BLaER1 treated with 17β-estradiol and CSF1 and Interleukin-3, amounts not matched to agents 10 nM and 100 nM (cell line): Measurements from ENCODE around the gene MARF1.
"Not testable (repeated sequence)": the region's sequence is repeated elsewhere in the genome, so short reads cannot be mapped to it uniquely, and the experiment has no call there.

ENCODE experiments used
- H3K27ac ChIP-seq, 11 experiments: shearing (Covaris generic); formaldehyde crosslinking; 2 replicates each; pipeline ENCODE4 v1.8.1; 2022
- H3K27me3 ChIP-seq, 11 experiments: shearing (Covaris generic); formaldehyde crosslinking; 2 replicates each; pipeline ENCODE4 v1.8.1; 2022
- H3K36me3 ChIP-seq, 11 experiments: shearing (Covaris generic); formaldehyde crosslinking; 2 replicates each; pipeline ENCODE4 v1.8.1; 2022
- H3K4me1 ChIP-seq, 10 experiments: shearing (Covaris generic); formaldehyde crosslinking; 2 replicates each; pipeline ENCODE4 v1.8.1; 2022
- H3K4me2 ChIP-seq, 11 experiments: shearing (Covaris generic); formaldehyde crosslinking; 2 replicates each; pipeline ENCODE4 v1.8.1; 2022
- H3K4me3 ChIP-seq, 10 experiments: shearing (Covaris generic); formaldehyde crosslinking; 2 replicates each; pipeline ENCODE4 v1.8.1; 2022
- H3K9ac ChIP-seq, 11 experiments: shearing (Covaris generic); formaldehyde crosslinking; 2 replicates each; pipeline ENCODE4 v1.8.1; 2022
- H3K9me3 ChIP-seq, 11 experiments: shearing (Covaris generic); formaldehyde crosslinking; replicated peaks in 1 of 11; 2 replicates each; pipeline ENCODE4 v1.8.1; 2022
- H4K20me1 ChIP-seq, 11 experiments: shearing (Covaris generic); formaldehyde crosslinking; 2 replicates each; pipeline ENCODE4 v1.8.1; 2022
- Cebpa-rat ChIP-seq, 11 experiments: shearing (Covaris generic); IDR thresholded peaks; 2 replicates each; pipeline ENCODE4 v1.8.1; 2022

Gene MARF1

GRCh38 chr16:15649727-15650018 lies 6.7 kb upstream of the MARF1 start:
- Histone ChIP-seq H3K4me3 (peak overlapping the region; percentile 82 to 100 (median 94)), H3K9me3 (no peaks in the 10 kb centered on the region), H3K36me3 (peaks cover 23 to 33% (median 30%) of the 10 kb centered on the region in 11 experiments; a peak in 21 of 22 replicates), H4K20me1 (peaks cover 30 to 45% (median 41%) of the 10 kb centered on the region in 11 experiments), H3K27me3 (no peaks in the 10 kb centered on the region), H3K27ac (peak overlapping the region in 10 of 11 experiments; percentile 90 to 98 (median 96); a peak in 18 of 22 replicates), H3K9ac (peak overlapping the region in 10 of 11 experiments; percentile 93 to 98 (median 96); a peak in 20 of 22 replicates), H3K4me1 (peaks cover 34 to 59% (median 47%) of the 10 kb centered on the region in 10 experiments), H3K4me2 (peak overlapping the region; percentile 76 to 98 (median 90))
- no peak for TF ChIP-seq Cebpa-rat (IDR thresholded peaks at IDR 0.05)

GRCh38 chr16:15649311-15649710 lies 6.4 kb upstream of the MARF1 start:
- Histone ChIP-seq H3K4me1 (peaks cover 38 to 59% (median 47%) of the 10 kb centered on the region in 10 experiments), H3K27ac (peak overlapping the region in 9 of 11 experiments; percentile 90 to 98 (median 96); a peak in 15 of 22 replicates), H3K9ac (peak overlapping the region in 9 of 11 experiments; percentile 93 to 98 (median 97); a peak in 17 of 22 replicates), H4K20me1 (peaks cover 26 to 42% (median 37%) of the 10 kb centered on the region in 11 experiments), H3K4me2 (peak overlapping the region; percentile 76 to 98 (median 90)), H3K4me3 (peak overlapping the region; percentile 82 to 100 (median 94); a peak in 18 of 20 replicates), H3K36me3 (peaks cover 19 to 30% (median 27%) of the 10 kb centered on the region in 11 experiments; a peak in 21 of 22 replicates)
- not testable (repeated sequence) for H3K9me3 ChIP-seq, H3K27me3 ChIP-seq

- Histone ChIP-seq H4K20me1 (peaks cover 15 to 31% (median 27%) of the 10 kb centered on the region in 11 experiments), H3K36me3 (peaks cover 14 to 19% (median 16%) of the 10 kb centered on the region in 11 experiments; a peak in 21 of 22 replicates)
- TF ChIP-seq Cebpa-rat (IDR thresholded peaks at IDR 0.05): no peak
Observed at GRCh38 chr16:15648135-15648730, 5.3 kb upstream of the MARF1 start.

GRCh38 chr16:15647294-15648014 lies 4.5 kb upstream of the MARF1 start:
- Histone ChIP-seq H3K27me3 (no peaks in the 10 kb centered on the region), H3K4me2 (no peak overlapping the region), H4K20me1 (peaks cover 8 to 23% (median 19%) of the 10 kb centered on the region in 11 experiments), H3K9ac (no peak overlapping the region), H3K4me3 (no peak overlapping the region), H3K27ac (no peak overlapping the region), H3K9me3 (no peaks in the 10 kb centered on the region), H3K36me3 (peaks cover 6 to 11% (median 8%) of the 10 kb centered on the region in 11 experiments; a peak in 21 of 22 replicates), H3K4me1 (peaks cover 31 to 46% (median 37%) of the 10 kb centered on the region in 10 experiments)
- TF ChIP-seq Cebpa-rat (IDR thresholded peaks at IDR 0.05): no peak

More at GRCh38 chr16:15648135-15648730, 5.3 kb upstream of the MARF1 start:
- Histone ChIP-seq H3K4me1 (peaks cover 39 to 54% (median 45%) of the 10 kb centered on the region in 10 experiments), H3K9me3 (no peaks in the 10 kb centered on the region), H3K4me2 (no peak overlapping the region), H3K9ac (no peak overlapping the region), H3K27me3 (no peaks in the 10 kb centered on the region), H3K4me3 (no peak overlapping the region), H3K27ac (no peak overlapping the region)

GRCh38 chr16:15646557-15647293 lies 3.8 kb upstream of the MARF1 start:
- not testable (repeated sequence) for H3K4me3 ChIP-seq, H3K27ac ChIP-seq, H3K27me3 ChIP-seq, H3K36me3 ChIP-seq, H3K4me2 ChIP-seq, H3K9ac ChIP-seq, H3K9me3 ChIP-seq
- Histone ChIP-seq H3K4me1 (peaks cover 27 to 42% (median 33%) of the 10 kb centered on the region in 10 experiments), H4K20me1 (peaks cover under 1 to 16% (median 11%) of the 10 kb centered on the region in 11 experiments; a peak in 19 of 22 replicates)

GRCh38 chr16:15644962-15645465 lies 2.1 kb upstream of the MARF1 start:
- H3K4me3 ChIP-seq, H4K20me1 ChIP-seq, H3K36me3 ChIP-seq, H3K9me3 ChIP-seq, H3K27me3 ChIP-seq: not testable (repeated sequence)
- Histone ChIP-seq H3K27ac (peak overlapping the region in 10 of 11 experiments; percentile 94 to 100 (median 98); a peak in 18 of 22 replicates), H3K9ac (peak overlapping the region in 3 of 11 experiments; percentile 93 to 99 (median 99); a peak in 3 of 22 replicates), H3K4me2 (peak overlapping the region; percentile 69 to 94 (median 82); a peak in 20 of 22 replicates), H3K4me1 (peaks cover 43 to 56% (median 47%) of the 10 kb centered on the region in 10 experiments)
- peak in 1 of 11 experiments; percentile 35; a peak in 1 of 22 replicates for TF ChIP-seq Cebpa-rat (IDR thresholded peaks at IDR 0.05)

GRCh38 chr16:15644267-15644961 lies 1.5 kb upstream of the MARF1 start:
- peak overlapping the region; percentile 94 to 100 (median 98) for H3K27ac ChIP-seq

DNA sequence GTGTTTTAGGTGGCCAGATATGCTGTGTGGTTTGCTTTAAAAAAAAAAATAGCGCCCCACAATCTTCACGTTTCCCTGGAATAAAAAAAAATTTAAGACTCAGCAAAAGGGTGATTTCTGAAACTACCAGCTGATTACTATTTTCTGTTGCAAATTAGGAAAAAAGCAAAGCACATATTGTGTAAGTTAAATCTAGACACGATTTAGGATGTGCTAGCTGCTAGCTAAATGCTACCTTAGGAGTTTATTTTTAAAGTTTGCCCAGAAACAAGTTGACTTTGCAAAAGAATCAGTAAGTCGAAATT lies 944 bp upstream of the MARF1 start:
- Histone ChIP-seq H3K9ac (peak overlapping the region; percentile 89 to 99 (median 96)), H3K27me3 (no peaks in the 10 kb centered on the region), H4K20me1 (peaks cover 0 to 4% (median 0%) of the 10 kb centered on the region in 11 experiments; a peak in 1 of 22 replicates), H3K4me2 (peak overlapping the region; percentile 69 to 94 (median 82)), H3K4me3 (peak overlapping the region; percentile 67 to 78 (median 72)), H3K36me3 (peaks cover under 1 to 10% (median 2%) of the 10 kb centered on the region in 11 experiments; a peak in 20 of 22 replicates), H3K9me3 (peaks cover 0 to 1% (median 0%) of the 10 kb centered on the region in 11 experiments; a peak in 5 of 22 replicates), H3K4me1 (peaks cover 46 to 60% (median 51%) of the 10 kb centered on the region in 10 experiments), H3K27ac (peak overlapping the region; percentile 94 to 100 (median 98))
- TF ChIP-seq Cebpa-rat (IDR thresholded peaks at IDR 0.05): no peak

More at GRCh38 chr16:15644267-15644961, 1.5 kb upstream of the MARF1 start:
- Histone ChIP-seq H3K27me3 (no peaks in the 10 kb centered on the region), H3K4me3 (peak overlapping the region; percentile 67 to 78 (median 72); a peak in 16 of 20 replicates), H3K9ac (peak overlapping the region; percentile 89 to 99 (median 96)), H3K36me3 (peaks cover 0 to 8% (median 0%) of the 10 kb centered on the region in 11 experiments; a peak in 4 of 22 replicates), H4K20me1 (peaks cover 0 to 4% (median 0%) of the 10 kb centered on the region in 11 experiments; a peak in 1 of 22 replicates), H3K9me3 (no peaks in the 10 kb centered on the region), H3K4me2 (peak overlapping the region; percentile 69 to 94 (median 82)), H3K4me1 (peaks cover 44 to 59% (median 49%) of the 10 kb centered on the region in 10 experiments)
- no peak for TF ChIP-seq Cebpa-rat (IDR thresholded peaks at IDR 0.05)
